ENCODE results near the gene PRSS37.

PRSS37 gene, protein sequence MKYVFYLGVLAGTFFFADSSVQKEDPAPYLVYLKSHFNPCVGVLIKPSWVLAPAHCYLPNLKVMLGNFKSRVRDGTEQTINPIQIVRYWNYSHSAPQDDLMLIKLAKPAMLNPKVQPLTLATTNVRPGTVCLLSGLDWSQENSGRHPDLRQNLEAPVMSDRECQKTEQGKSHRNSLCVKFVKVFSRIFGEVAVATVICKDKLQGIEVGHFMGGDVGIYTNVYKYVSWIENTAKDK

DNA sequence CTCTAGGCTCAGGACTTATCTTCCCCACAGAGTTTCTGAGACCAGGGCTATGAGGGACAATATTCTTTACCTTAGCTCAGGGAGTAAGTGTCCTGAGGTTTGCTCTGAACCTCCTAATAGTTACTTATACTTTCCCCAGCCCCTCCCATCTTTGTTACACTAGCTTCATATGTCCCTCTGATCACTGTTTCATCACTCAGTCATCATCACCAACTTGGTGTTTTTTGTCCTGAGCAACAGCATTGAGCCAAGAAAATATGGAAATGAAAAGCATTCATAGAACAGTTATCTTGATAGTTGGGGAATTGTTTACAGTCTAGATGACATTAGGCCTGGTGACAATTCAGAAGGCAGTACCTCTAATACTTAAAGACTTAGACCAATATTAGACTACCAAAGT, at the start of gene PRSS37:
Gene PRSS37, minus strand, starts transcription at position 101 of the 400 bp plus-strand sequence. CDS start 436 bp downstream, outside the sequence.
- Histone ChIP-seq H3K4me3 (ENCODE audit: low read length) (no peak within 1 kb of the TSS), H3K4me1 (ENCODE audit: insufficient read depth, low read length) (no peaks in the 10 kb centered on the region), H2AFZ (ENCODE audit: low read depth, low read length) (no peak within 1 kb of the TSS), H3K9me3 (ENCODE audit: low read length) (no peaks in the 10 kb centered on the region), H3K36me3 (ENCODE audit: insufficient read depth, low read length) (no peaks in the 10 kb centered on the region), H3K27me3 (ENCODE audit: insufficient read depth, low read length) (no peaks in the 10 kb centered on the region)

DNA sequence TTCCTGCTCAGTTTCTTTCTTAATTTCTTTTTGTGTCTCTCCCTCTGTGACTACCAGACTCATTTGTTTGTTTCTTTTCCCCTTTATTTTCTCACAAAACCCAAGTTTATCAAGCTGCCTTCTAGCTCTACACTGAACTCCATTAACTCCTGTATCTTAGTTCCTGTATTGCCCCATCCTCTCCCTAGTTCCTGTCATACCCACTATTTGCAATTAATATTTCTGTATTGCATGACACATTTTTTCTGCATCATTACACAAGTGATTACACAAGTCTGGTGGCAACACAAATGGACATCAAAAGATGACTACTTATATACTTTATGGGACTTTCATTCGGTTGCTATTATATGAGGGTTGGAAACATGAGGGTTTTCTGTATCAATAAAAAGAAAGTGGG, 48.0 kb upstream of the PRSS37 start:
- Histone ChIP-seq H3K4me3 (ENCODE audit: low read length) (no peak overlapping the region), H3K4me1 (ENCODE audit: insufficient read depth, low read length) (no peaks in the 10 kb centered on the region), H3K9me3 (ENCODE audit: low read length) (no peaks in the 10 kb centered on the region), H3K36me3 (ENCODE audit: insufficient read depth, low read length) (no peaks in the 10 kb centered on the region), H3K27me3 (ENCODE audit: insufficient read depth, low read length) (no peaks in the 10 kb centered on the region), H2AFZ (ENCODE audit: low read depth, low read length) (no peak overlapping the region)

DNA sequence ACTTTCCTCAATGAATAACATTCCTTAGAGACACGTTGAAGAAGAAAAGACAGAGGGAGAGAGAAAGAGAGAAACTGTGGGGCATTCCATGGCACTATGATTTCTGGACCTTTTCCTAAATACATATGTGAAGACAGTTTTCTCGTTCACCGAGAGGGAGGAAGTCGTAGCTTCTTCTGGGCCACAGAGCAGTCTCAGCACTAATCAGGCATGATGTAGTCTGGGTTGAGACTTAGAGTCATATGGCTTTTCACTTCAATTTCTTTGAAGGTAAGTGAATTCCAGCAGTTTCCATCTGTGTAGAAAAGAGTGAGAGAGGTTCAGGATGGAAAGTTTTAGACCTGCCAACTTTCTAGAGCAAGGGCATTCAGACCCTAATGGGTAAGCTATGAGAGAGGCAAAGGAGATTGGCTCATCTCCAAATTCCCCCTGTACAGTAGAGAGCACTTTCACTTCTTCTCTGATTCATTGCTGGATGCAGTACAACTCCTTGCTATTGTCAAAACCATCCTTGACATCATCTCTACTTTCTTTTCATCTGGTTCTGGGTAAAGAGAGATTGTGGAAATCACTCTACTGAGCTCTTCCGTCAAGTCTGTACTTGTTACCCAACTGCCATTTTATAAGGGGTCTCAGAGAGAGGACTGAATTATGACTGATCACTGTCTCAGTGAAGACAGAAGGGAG, 43.4 kb upstream of the PRSS37 start:
- H3K36me3 ChIP-seq (ENCODE audit: insufficient read depth, low read length): no peaks in the 10 kb centered on the region
- H3K4me3 ChIP-seq (ENCODE audit: low read length): no peak overlapping the region
- no peaks in the 10 kb centered on the region for H3K4me1 ChIP-seq (ENCODE audit: insufficient read depth, low read length)
- H2AFZ ChIP-seq (ENCODE audit: low read depth, low read length): no peak overlapping the region
- H3K27me3 ChIP-seq (ENCODE audit: insufficient read depth, low read length): no peaks in the 10 kb centered on the region
- no peaks in the 10 kb centered on the region for H3K9me3 ChIP-seq (ENCODE audit: low read length)

DNA sequence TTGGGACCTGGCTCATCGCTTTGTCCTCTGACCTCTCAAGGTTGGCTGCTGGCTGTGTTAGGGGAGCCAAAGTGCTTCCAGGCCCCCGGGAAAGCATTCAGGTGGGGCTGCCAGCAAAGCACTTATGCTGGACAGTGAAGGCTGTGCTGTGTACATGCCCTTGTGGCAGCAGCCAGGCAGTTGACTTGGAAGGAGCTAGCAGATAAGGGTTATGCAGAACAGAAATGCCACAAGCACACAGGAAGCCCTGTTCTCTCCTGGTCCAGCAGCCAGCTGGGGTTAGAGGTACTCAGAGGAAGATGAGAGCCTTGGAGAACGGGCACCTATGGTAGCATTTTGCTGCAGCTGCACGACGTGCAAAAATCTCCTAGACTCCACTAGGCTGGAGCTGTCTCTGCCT, 39.7 kb upstream of the PRSS37 start:
- H3K36me3 ChIP-seq (ENCODE audit: insufficient read depth, low read length): no peaks in the 10 kb centered on the region
- no peak overlapping the region for H2AFZ ChIP-seq (ENCODE audit: low read depth, low read length)
- H3K4me3 ChIP-seq (ENCODE audit: low read length): no peak overlapping the region
- H3K9me3 ChIP-seq (ENCODE audit: low read length): no peaks in the 10 kb centered on the region
- no peaks in the 10 kb centered on the region for H3K4me1 ChIP-seq (ENCODE audit: insufficient read depth, low read length)
- no peaks in the 10 kb centered on the region for H3K27me3 ChIP-seq (ENCODE audit: insufficient read depth, low read length)

DNA sequence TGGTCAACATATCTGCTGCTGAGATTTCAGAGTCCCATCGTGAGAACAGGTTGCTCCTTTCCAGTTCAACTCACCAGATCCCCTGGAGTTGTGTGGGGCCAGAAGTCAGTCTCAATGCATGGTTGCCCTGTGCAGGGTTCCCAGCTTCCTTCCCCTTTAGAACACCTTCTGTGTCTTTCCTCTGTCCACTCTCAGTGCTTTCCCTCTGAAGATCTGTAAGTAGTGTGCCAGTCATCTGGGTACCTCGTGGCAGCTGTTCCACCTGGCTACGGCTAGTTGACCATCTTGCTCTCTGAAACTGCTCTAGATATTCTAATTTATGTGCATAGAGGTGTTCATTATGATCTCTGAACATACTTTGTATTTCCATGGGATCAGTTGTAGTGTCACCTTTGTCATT, 36.1 kb upstream of the PRSS37 start:
- no peaks in the 10 kb centered on the region for H3K36me3 ChIP-seq (ENCODE audit: insufficient read depth, low read length)
- no peaks in the 10 kb centered on the region for H3K9me3 ChIP-seq (ENCODE audit: low read length)
- H3K27me3 ChIP-seq (ENCODE audit: insufficient read depth, low read length): no peaks in the 10 kb centered on the region
- peaks cover 3% of the 10 kb centered on the region for H3K4me1 ChIP-seq (ENCODE audit: insufficient read depth, low read length)
- H2AFZ ChIP-seq (ENCODE audit: low read depth, low read length): no peak overlapping the region
- no peak overlapping the region for H3K4me3 ChIP-seq (ENCODE audit: low read length)

DNA sequence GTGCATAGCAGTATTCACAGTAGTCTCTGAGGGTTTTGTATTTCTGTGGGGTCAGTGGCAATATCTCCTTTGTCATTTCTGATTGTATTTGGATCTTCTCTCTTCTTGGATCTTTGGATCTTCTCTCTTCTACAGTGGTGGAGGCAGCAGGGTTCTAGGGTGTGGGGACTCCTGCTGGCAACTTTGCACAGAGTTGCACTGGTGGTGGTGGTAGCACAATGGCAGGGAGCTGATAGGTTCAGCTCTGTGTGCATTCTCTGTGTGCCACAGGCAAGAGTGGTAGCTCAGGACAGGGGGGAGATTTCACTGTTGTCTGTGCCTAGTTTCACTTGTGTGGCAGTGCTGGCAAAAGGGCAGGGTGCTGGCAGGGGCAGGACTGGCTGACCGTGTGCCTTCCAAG, 35.1 kb upstream of the PRSS37 start:
- Histone ChIP-seq H3K4me1 (ENCODE audit: insufficient read depth, low read length) (peaks cover 3% of the 10 kb centered on the region), H3K27me3 (ENCODE audit: insufficient read depth, low read length) (no peaks in the 10 kb centered on the region), H3K36me3 (ENCODE audit: insufficient read depth, low read length) (no peaks in the 10 kb centered on the region), H3K4me3 (ENCODE audit: low read length) (no peak overlapping the region), H3K9me3 (ENCODE audit: low read length) (no peaks in the 10 kb centered on the region), H2AFZ (ENCODE audit: low read depth, low read length) (no peak overlapping the region)

DNA sequence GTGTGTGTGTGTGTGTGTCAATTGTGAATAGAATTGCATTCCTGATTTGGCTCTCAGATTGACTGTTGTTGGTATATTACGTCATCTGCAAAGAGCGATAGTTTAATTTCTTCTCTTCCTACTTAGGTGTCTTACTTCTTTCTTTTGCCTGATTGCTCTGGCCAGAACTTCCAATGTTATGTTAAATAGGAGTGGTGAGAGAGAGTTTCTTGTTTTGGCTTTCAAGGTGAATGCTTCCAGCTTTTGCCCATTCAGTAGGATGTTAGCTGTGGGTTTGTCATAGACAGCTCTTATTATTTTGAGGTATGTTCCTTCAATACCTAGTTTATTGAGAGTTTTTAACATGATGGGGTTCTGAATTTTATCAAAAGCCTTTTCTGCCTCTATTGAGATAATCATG, 34.2 kb upstream of the PRSS37 start:
- H3K4me3 ChIP-seq (ENCODE audit: low read length): no peak overlapping the region
- peaks cover 3% of the 10 kb centered on the region for H3K4me1 ChIP-seq (ENCODE audit: insufficient read depth, low read length)
- no peaks in the 10 kb centered on the region for H3K36me3 ChIP-seq (ENCODE audit: insufficient read depth, low read length)
- no peaks in the 10 kb centered on the region for H3K9me3 ChIP-seq (ENCODE audit: low read length)
- no peak overlapping the region for H2AFZ ChIP-seq (ENCODE audit: low read depth, low read length)
- no peaks in the 10 kb centered on the region for H3K27me3 ChIP-seq (ENCODE audit: insufficient read depth, low read length)

DNA sequence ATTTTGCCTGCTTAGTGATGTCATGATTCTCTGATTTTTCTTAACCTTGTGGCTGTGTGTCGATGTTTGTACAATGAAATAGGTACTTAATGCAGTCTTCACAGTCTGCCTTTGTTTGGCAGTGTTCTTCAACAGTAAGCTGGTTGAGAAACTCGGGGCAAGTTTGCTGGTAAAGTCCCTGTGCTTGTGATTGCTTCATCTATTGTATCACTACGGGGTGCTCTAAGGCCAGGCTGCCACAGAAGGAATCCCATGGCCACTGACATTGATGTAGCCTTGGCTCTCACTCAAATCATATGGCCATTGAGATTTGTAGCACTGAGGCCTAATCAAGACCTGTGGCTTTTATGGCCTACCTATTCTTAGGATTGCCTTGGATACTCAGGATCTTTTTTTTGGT, 33.5 kb upstream of the PRSS37 start:
- Histone ChIP-seq H3K4me1 (ENCODE audit: insufficient read depth, low read length) (peaks cover 3% of the 10 kb centered on the region), H3K36me3 (ENCODE audit: insufficient read depth, low read length) (no peaks in the 10 kb centered on the region), H3K27me3 (ENCODE audit: insufficient read depth, low read length) (no peaks in the 10 kb centered on the region), H3K9me3 (ENCODE audit: low read length) (no peaks in the 10 kb centered on the region), H3K4me3 (ENCODE audit: low read length) (no peak overlapping the region), H2AFZ (ENCODE audit: low read depth, low read length) (no peak overlapping the region)

DNA sequence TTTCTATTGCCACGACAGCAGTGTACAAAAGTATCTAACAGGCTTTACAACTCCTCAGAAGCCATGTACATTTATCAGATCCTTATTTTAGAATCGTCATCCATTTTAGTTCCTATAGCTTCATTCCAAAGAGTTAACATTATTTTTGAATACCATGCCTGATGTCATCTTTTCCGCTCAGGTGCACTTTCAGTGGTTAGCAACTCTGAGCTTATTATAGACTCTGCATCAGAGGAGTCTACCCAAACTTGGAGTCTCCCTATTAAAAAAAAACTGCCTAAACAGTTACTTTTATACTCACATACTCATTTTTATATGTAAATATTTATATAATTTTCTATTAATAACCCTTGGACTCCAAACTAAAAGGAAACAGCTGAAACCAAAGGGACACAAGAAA, 31.6 kb upstream of the PRSS37 start:
- H3K36me3 ChIP-seq (ENCODE audit: insufficient read depth, low read length): no peaks in the 10 kb centered on the region
- H3K4me3 ChIP-seq (ENCODE audit: low read length): no peak overlapping the region
- no peaks in the 10 kb centered on the region for H3K27me3 ChIP-seq (ENCODE audit: insufficient read depth, low read length)
- H2AFZ ChIP-seq (ENCODE audit: low read depth, low read length): no peak overlapping the region
- H3K4me1 ChIP-seq (ENCODE audit: insufficient read depth, low read length): peaks cover 3% of the 10 kb centered on the region
- H3K9me3 ChIP-seq (ENCODE audit: low read length): no peaks in the 10 kb centered on the region

DNA sequence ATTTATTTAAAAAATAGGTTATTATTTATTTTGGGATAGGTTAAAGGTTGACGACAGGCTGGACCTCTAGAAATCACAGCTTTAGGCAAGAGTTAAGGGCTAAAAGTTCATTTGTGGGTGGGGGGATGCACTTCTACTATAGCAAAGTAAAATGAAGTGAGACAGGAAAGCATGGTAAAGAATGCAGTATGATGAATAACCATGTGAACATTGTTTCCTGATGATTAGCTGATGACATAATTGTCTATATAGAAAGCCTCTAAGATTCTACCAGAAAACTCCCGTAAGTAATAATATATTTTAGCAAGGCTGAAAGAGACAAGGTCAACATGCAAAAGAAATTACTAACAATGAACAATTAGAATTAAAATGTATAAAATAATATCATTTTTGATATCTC, 25.7 kb upstream of the PRSS37 start:
- Histone ChIP-seq H3K27me3 (ENCODE audit: insufficient read depth, low read length) (no peaks in the 10 kb centered on the region), H3K36me3 (ENCODE audit: insufficient read depth, low read length) (no peaks in the 10 kb centered on the region), H2AFZ (ENCODE audit: low read depth, low read length) (no peak overlapping the region), H3K4me1 (ENCODE audit: insufficient read depth, low read length) (no peaks in the 10 kb centered on the region), H3K4me3 (ENCODE audit: low read length) (no peak overlapping the region), H3K9me3 (ENCODE audit: low read length) (no peaks in the 10 kb centered on the region)

DNA sequence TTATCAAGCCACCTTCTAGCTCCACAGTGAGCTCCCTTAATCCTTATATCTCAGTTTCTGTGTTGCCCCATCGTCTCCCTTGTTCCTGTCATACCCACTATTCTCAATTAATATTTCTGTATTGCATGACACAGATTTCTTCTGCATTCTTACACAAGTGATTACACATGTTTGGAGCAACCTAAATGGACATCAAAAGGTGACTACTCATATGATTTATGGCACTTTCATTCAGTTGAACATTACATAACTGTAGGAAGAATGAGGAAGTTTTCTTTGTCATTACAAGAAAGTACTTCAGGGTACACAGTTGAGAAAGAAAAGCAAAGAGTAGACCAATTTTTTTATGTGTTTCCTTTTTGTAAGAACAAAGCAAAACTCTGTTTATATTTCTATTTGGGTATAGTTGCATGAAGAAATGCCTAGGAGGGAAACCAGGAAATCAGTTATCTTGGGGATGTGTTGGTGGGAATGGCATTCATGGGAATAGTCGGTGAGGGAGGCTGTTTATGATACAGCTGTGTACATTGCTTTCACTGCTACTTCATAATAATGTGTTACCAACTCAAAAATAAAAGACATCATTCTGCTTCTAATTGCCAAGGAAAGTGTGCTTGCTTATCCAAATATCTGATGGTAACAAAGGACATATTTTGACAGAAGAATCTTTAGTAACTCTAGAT, 23.6 kb upstream of the PRSS37 start:
- no peak overlapping the region for H2AFZ ChIP-seq (ENCODE audit: low read depth, low read length)
- no peaks in the 10 kb centered on the region for H3K4me1 ChIP-seq (ENCODE audit: insufficient read depth, low read length)
- no peaks in the 10 kb centered on the region for H3K36me3 ChIP-seq (ENCODE audit: insufficient read depth, low read length)
- H3K9me3 ChIP-seq (ENCODE audit: low read length): no peaks in the 10 kb centered on the region
- H3K4me3 ChIP-seq (ENCODE audit: low read length): no peak overlapping the region
- H3K27me3 ChIP-seq (ENCODE audit: insufficient read depth, low read length): no peaks in the 10 kb centered on the region

DNA sequence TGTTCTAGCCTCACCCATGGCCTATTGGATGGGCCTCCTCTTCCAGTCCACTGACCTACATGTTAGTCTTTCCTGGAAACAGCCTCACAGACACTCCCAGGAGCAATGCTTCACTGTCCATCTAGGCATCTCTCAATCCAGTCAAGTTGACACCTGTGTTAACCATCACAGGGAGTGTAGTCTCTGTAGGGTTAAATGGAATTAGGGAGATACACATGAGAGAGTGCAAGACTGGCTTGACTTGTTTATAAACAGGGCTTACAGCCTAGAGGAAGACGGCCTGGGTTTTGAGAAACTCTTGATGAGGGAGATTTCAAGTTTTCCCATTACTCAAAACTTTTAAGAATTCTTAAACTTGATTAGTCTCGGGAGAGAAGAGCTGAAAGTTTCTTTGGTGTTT, 18.9 kb upstream of the PRSS37 start:
- H3K9me3 ChIP-seq (ENCODE audit: low read length): no peaks in the 10 kb centered on the region
- H2AFZ ChIP-seq (ENCODE audit: low read depth, low read length): no peak overlapping the region
- H3K4me3 ChIP-seq (ENCODE audit: low read length): no peak overlapping the region
- no peaks in the 10 kb centered on the region for H3K36me3 ChIP-seq (ENCODE audit: insufficient read depth, low read length)
- H3K4me1 ChIP-seq (ENCODE audit: insufficient read depth, low read length): no peaks in the 10 kb centered on the region
- no peaks in the 10 kb centered on the region for H3K27me3 ChIP-seq (ENCODE audit: insufficient read depth, low read length)

DNA sequence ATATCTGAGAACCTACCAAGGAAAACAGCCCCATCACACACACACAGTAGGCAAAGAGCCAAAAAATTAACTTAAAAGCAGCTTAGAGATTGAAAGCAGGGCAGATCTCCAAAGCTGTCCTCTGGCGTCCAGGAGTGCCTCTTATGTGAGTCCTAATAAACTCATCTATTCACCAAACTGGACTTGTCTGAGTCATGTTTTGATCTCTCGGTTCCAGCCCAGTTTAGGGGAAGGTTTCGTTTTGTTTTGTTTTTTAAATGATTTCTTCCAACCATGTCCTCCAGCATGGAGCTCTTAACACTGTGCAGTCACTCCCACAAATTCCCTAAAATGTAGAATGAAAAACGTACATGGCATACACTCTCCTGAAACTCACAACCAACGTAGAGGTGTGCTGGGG, 6.7 kb upstream of the PRSS37 start:
- H3K36me3 ChIP-seq (ENCODE audit: insufficient read depth, low read length): no peaks in the 10 kb centered on the region
- no peak overlapping the region for H2AFZ ChIP-seq (ENCODE audit: low read depth, low read length)
- H3K4me1 ChIP-seq (ENCODE audit: insufficient read depth, low read length): no peaks in the 10 kb centered on the region
- H3K27me3 ChIP-seq (ENCODE audit: insufficient read depth, low read length): no peaks in the 10 kb centered on the region
- no peaks in the 10 kb centered on the region for H3K9me3 ChIP-seq (ENCODE audit: low read length)
- no peak overlapping the region for H3K4me3 ChIP-seq (ENCODE audit: low read length)
